A549 (cell line): Measurements from ENCODE around the gene WDR38. TPM values are rescaled to one million over a fixed set of nuclear protein-coding genes. Genes with fewer than 3 reads are reported as not detected.

Source experiments
- ATAC-seq, 2 experiments: fragments of 200-7000 bp in 1 of 2; fragments of >200 bp in 1 of 2; cut with Nextera tagmentation in 1 of 2; cut with Tn5 transposase in 1 of 2; 3 replicates each; pipeline versions ENCODE4 v1.8.0 to v1.9.1; 2018 to 2020; ENCODE audit warnings: mild to moderate bottlenecking in 1 of 2, moderate library complexity in 1 of 2
- CTCF ChIA-PET: fragments of 300-600 bp; sonication (Branson Sonifier 250); formaldehyde crosslinking; extraction: SDS; loops from one replicate; lab custom pipeline; 2021; ENCODE audit warnings: antibody characterized with exemption, inconsistent platforms; lab: Yijun Ruan, JAX
- POLR2A ChIA-PET: fragments of 350-600 bp; formaldehyde crosslinking; extraction: SDS; loops from one replicate; lab custom pipeline; 2021; ENCODE audit warnings: antibody characterized with exemption, inconsistent platforms; lab: Yijun Ruan, JAX
- DNase-seq, 2 experiments: peaks; one replicate each; pipeline versions ENCODE4 v3.0.0 to v3.0.0-alpha.2; 2011 to 2016; ENCODE audit warnings: low read depth in 1 of 2, low spot score in 1 of 2
- FAIRE-seq: peaks from 2 replicates; lab custom pipeline; 2011; peaks lifted over from hg19 to GRCh38; lab: Jason Lieb, UNC
- H3K27ac ChIP-seq, 2 experiments: fragments of >200 bp; sonication (Bioruptor Twin); formaldehyde crosslinking; 3 replicates each; pipeline ENCODE4 v1.5.1; 2016 to 2017
- H3K4me1 ChIP-seq: fragments of >200 bp; sonication (Bioruptor Twin); formaldehyde crosslinking; 3 replicates; pipeline ENCODE4 v1.6.1; 2016
- H3K4me2 ChIP-seq: fragments of >200 bp; sonication (Bioruptor Twin); formaldehyde crosslinking; 3 replicates; pipeline ENCODE4 v1.6.1; 2016
- H3K4me3 ChIP-seq: fragments of >200 bp; sonication (Bioruptor Twin); formaldehyde crosslinking; 3 replicates; pipeline ENCODE4 v1.5.1; 2016
- H3K9me3 ChIP-seq: fragments of >200 bp; sonication (Bioruptor Twin); formaldehyde crosslinking; 3 replicates; pipeline ENCODE4 v1.6.1; 2016
- ATOH8 ChIP-seq: fragments of 250-450 bp; sonication (Bioruptor Pico); IDR thresholded peaks from 2 replicates; pipeline ENCODE4 v1.5.0; 2020; ENCODE audit warnings: low read depth, mild to moderate bottlenecking, moderate library complexity
- EHF ChIP-seq: fragments of 250-450 bp; sonication (Bioruptor Pico); IDR thresholded peaks from 2 replicates; pipeline ENCODE4 v1.5.0; 2020; ENCODE audit warnings: mild to moderate bottlenecking
- EHMT2 ChIP-seq: fragments of 200-600 bp; sonication (generic); IDR thresholded peaks from 2 replicates; pipeline ENCODE4 v1.6.1; 2016; ENCODE audit warnings: antibody characterized with exemption, low read depth, mild to moderate bottlenecking, moderate library complexity
- ELK1 ChIP-seq: fragments of 150-350 bp; IDR thresholded peaks from 2 replicates; pipeline ENCODE4 v1.6.1; 2014; ENCODE audit warnings: low read depth, mild to moderate bottlenecking, low read length
- EP300 ChIP-seq, 2 experiments: fragments of >200 bp; sonication (Bioruptor Twin); formaldehyde crosslinking; IDR thresholded peaks; 2 replicates in 1 of 2; 3 replicates in 1 of 2; pipeline ENCODE4 v1.6.1; 2016 to 2017
- ESRRA ChIP-seq: fragments of 150-350 bp; IDR thresholded peaks from 2 replicates; pipeline ENCODE4 v1.6.1; 2014; ENCODE audit warnings: mild to moderate bottlenecking, low read length, borderline replicate concordance
- FOXS1 ChIP-seq: fragments of 250-450 bp; sonication (Bioruptor Pico); IDR thresholded peaks from 2 replicates; pipeline ENCODE4 v1.5.0; 2020; ENCODE audit warnings: mild to moderate bottlenecking, moderate library complexity
- HDAC2 ChIP-seq: fragments of 200-600 bp; sonication (generic); IDR thresholded peaks from 2 replicates; pipeline ENCODE4 v1.6.1; 2016
- HES2 ChIP-seq: fragments of >200 bp; sonication (Bioruptor Twin); formaldehyde crosslinking; IDR thresholded peaks from 2 replicates; pipeline ENCODE4 v1.6.1; 2016
- JUN ChIP-seq, 2 experiments: fragments of >200 bp; sonication (Bioruptor Twin); formaldehyde crosslinking; IDR thresholded peaks; 2 replicates in 1 of 2; 3 replicates in 1 of 2; pipeline ENCODE4 v1.6.1; 2016 to 2017
- KDM5A ChIP-seq: fragments of 200-600 bp; sonication (generic); IDR thresholded peaks from 2 replicates; pipeline ENCODE4 v1.6.1; 2016; ENCODE audit warnings: antibody characterized with exemption, mild to moderate bottlenecking
- MAFK ChIP-seq: fragments of 450-650 bp; IDR thresholded peaks from 2 replicates; pipeline ENCODE4 v1.6.1; 2014; ENCODE audit not compliant: partially characterized antibody
- MYC ChIP-seq: IDR thresholded peaks from 2 replicates; pipeline ENCODE4 v1.6.1; 2012; ENCODE audit warnings: mild to moderate bottlenecking, inconsistent platforms, low read length, improper control_type of control experiment, borderline replicate concordance
- PBX3 ChIP-seq: IDR thresholded peaks from 2 replicates; pipeline ENCODE4 v1.6.1; 2012
- POLR2AphosphoS2 ChIP-seq: conservative IDR thresholded peaks from 2 replicates; pipeline ENCODE4 v1.6.1; 2012; ENCODE audit warnings: low read length, improper control_type of control experiment, inconsistent platforms
- RAD21 ChIP-seq, 2 experiments: fragments of >200 bp in 1 of 2; sonication (Bioruptor Twin) in 1 of 2; formaldehyde crosslinking in 1 of 2; IDR thresholded peaks in 1 of 2; conservative IDR thresholded peaks in 1 of 2; 2 replicates in 1 of 2; 3 replicates in 1 of 2; pipeline ENCODE4 v1.6.1; 2012 to 2018; ENCODE audit warnings: inconsistent platforms in 1 of 2
- RARB ChIP-seq: fragments of 250-450 bp; sonication (Bioruptor Pico); IDR thresholded peaks from 2 replicates; pipeline ENCODE4 v1.8.0; 2021; ENCODE audit warnings: mild to moderate bottlenecking, moderate library complexity
- RCOR1 ChIP-seq: fragments of 150-350 bp; IDR thresholded peaks from 2 replicates; pipeline ENCODE4 v1.6.1; 2014; ENCODE audit warnings: antibody characterized with exemption, low read length, low read depth
- RFX5 ChIP-seq: fragments of 450-650 bp; IDR thresholded peaks from 2 replicates; pipeline ENCODE4 v1.7.1; 2014; ENCODE audit warnings: antibody characterized with exemption, mild to moderate bottlenecking, moderate library complexity
- SMC3 ChIP-seq: fragments of >200 bp; sonication (Bioruptor Twin); formaldehyde crosslinking; IDR thresholded peaks from 3 replicates; pipeline ENCODE4 v1.6.1; 2018; ENCODE audit warnings: inconsistent platforms
- TP53 ChIP-seq: fragments of 250-450 bp; sonication (Bioruptor Pico); IDR thresholded peaks from 2 replicates; pipeline ENCODE4 v1.5.0; 2021; ENCODE audit warnings: mild to moderate bottlenecking, moderate library complexity
- ZC3H11A ChIP-seq: fragments of 450-650 bp; IDR thresholded peaks from 2 replicates; pipeline ENCODE4 v1.6.1; 2014; ENCODE audit warnings: antibody characterized with exemption, mild to moderate bottlenecking
- WGBS: methylation state at CpG from one replicate; pipeline ENCODE4 v1.1.6; 2017; ENCODE audit errors: missing lambda C conversion rate; 5-methylcytosine and 5-hydroxymethylcytosine counted together
- polyA plus RNA-seq, 4 experiments: library from polyadenylated mRNA; depleted of rRNA in 3 of 4; stranded (reverse); fragments of >200 nt; fragmentation: RNase III in 1 of 4; extraction: RNeasy Plus Mini Kit Qiagen cat#74134 plus additional on column Dnase treatment in 1 of 4; gene quantifications; 2 replicates in 3 of 4; 3 replicates in 1 of 4; pipeline ENCODE4 v1.2.3, GENCODE V29; 2011 to 2017
- TF ChIP-seq, protein P1 (sequence below): fragments of >200 bp; sonication (Bioruptor Twin); formaldehyde crosslinking; IDR thresholded peaks from 3 replicates; pipeline ENCODE4 v1.6.1; 2016

WDR38 gene
- polyA plus RNA-seq, 2 of the 4 experiments (the other 2 are of a cell fraction): not detected

GRCh38 chr9:124875501-124875900 is 22.2 kb downstream of the WDR38 start (continued):
- TF ChIP-seq RFX5: no peak
- no peak for TF ChIP-seq HDAC2

GRCh38 chr9:124877021-124877782 is 23.9 kb downstream of the WDR38 start:
- Histone ChIP-seq H3K4me2 (no peak overlapping the region), H3K9me3 (no peaks in the 10 kb centered on the region), H3K27ac (no peak overlapping the region), H3K4me1 (peaks cover 10% of the 10 kb centered on the region; the same call in 1 of the 3 replicates), H3K4me3 (no peak overlapping the region)
- POLR2A ChIA-PET: interaction anchor here (1.5 kb wide), 1 partner anchor 15 kb away, joined by 4 read pairs; no protein-coding TSS in a partner anchor
- no peak for DNase-seq
- no peak for ATAC-seq
- CTCF ChIA-PET: interaction anchor here (1.7 kb wide), 1 partner anchor 24 kb away, joined by 5 read pairs; the partner anchor contains the start of gene WDR38
- 86% methylated on average over 14 of the region's 14 CpGs for WGBS
- TF ChIP-seq ESRRA (no peak), EHMT2 (no peak), JUN (IDR thresholded peaks at IDR 0.05) (0 out of 5 replicates have a peak, but pooled peaks of 1 of the 2 experiments have one; percentile 13)
- FAIRE-seq: no peak

GRCh38 chr9:124878021-124878420 is 24.8 kb downstream of the WDR38 start:
- POLR2A ChIA-PET: interaction anchor here (1.5 kb wide), 1 partner anchor 15 kb away, joined by 4 read pairs; no protein-coding TSS in a partner anchor

More at GRCh38 chr9:124878021-124878420, 24.8 kb downstream of the WDR38 start:
- Histone ChIP-seq H3K4me2 (no peak overlapping the region), H3K4me3 (no peak overlapping the region), H3K9me3 (no peaks in the 10 kb centered on the region), H3K4me1 (peaks cover 3% of the 10 kb centered on the region; the same call in 1 of the 3 replicates), H3K27ac (no peak overlapping the region)
- 87% methylated on average over 1 of the region's 1 CpG for WGBS
- no peak for FAIRE-seq
- TF ChIP-seq MYC (no peak), EP300 (IDR thresholded peaks at IDR 0.05) (no peak), SMC3 (no peak), ELK1 (no peak), ESRRA (no peak), RCOR1 (no peak), POLR2AphosphoS2 (no peak), FOXS1 (CRISPR knock-in tag) (no peak), TP53 (CRISPR knock-in tag) (no peak), PBX3 (no peak), RAD21 (conservative IDR thresholded peaks at IDR 0.05 in 1 of 2, IDR thresholded peaks at IDR 0.05 in 1 of 2) (no peak), EHF (CRISPR knock-in tag) (no peak), MAFK (no peak), ZC3H11A (no peak), KDM5A (no peak), ATOH8 (CRISPR knock-in tag) (no peak), RARB (CRISPR knock-in tag) (no peak), HES2 (no peak)
- TF ChIP-seq, protein P1, sequence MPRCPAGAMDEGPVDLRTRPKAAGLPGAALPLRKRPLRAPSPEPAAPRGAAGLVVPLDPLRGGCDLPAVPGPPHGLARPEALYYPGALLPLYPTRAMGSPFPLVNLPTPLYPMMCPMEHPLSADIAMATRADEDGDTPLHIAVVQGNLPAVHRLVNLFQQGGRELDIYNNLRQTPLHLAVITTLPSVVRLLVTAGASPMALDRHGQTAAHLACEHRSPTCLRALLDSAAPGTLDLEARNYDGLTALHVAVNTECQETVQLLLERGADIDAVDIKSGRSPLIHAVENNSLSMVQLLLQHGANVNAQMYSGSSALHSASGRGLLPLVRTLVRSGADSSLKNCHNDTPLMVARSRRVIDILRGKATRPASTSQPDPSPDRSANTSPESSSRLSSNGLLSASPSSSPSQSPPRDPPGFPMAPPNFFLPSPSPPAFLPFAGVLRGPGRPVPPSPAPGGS: no peak
- no peak for DNase-seq
- CTCF ChIA-PET: interaction anchor here (0.8 to 2.2 kb wide), 4 partner anchors 9 to 497 kb away, joined by 3 to 9 read pairs (median 6); partner anchors contain the start of gene WDR38
- ATAC-seq: no peak
